CD4-positive, alpha-beta T cell (primary cell): ENCODE data around the gene PPP4R4. TPM values are rescaled to one million over a fixed set of nuclear protein-coding genes. Genes with fewer than 3 reads are reported as not detected.
A peak's percentile ranks its signal among the peaks of the same experiment; 100 is the strongest.

Experiments
- ATAC-seq: fragments of 200-7000 bp; cut with Tn5 transposase; one replicate; pipeline ENCODE4 v1.10.0; 2022; ENCODE audit warnings: mild to moderate bottlenecking; ENCODE audit not compliant: poor library complexity
- CTCF ChIA-PET: fragments of 350-600 bp; sonication (Branson Sonifier 250); formaldehyde crosslinking; loops from one replicate; lab custom pipeline; 2021; ENCODE audit warnings: antibody characterized with exemption, inconsistent platforms; lab: Charles Lee
- POLR2A ChIA-PET: fragments of 350-600 bp; sonication (Branson Sonifier 250); formaldehyde crosslinking; loops from one replicate; lab custom pipeline; 2021; ENCODE audit warnings: antibody characterized with exemption, inconsistent platforms; lab: Charles Lee
- DNase-seq, 14 experiments: peaks; one replicate each; pipeline ENCODE4 v3.0.0-alpha.2; 2013 to 2020; ENCODE audit warnings: mixed read lengths in 2 of 14
- H3K27ac ChIP-seq, 2 donors: one replicate each; pipeline versions ENCODE4 v1.5.1 to v1.7.0; 2013; ENCODE audit warnings: low read length in 2 of 2, low read depth in 1 of 2, mild to moderate bottlenecking in 1 of 2
- H3K27me3 ChIP-seq, 2 experiments: 1 replicate in 1 of 2; 2 replicates in 1 of 2; pipeline versions ENCODE4 v1.6.1 to v1.7.0; 2013; ENCODE audit warnings: low read length in 2 of 2, control low read depth in 1 of 2, mild to moderate bottlenecking in 1 of 2, moderate library complexity in 1 of 2; ENCODE audit not compliant: insufficient read depth in 2 of 2, control insufficient read depth in 1 of 2
- H3K36me3 ChIP-seq: one replicate; pipeline ENCODE4 v1.6.1; 2013; ENCODE audit warnings: low read length, control low read depth; ENCODE audit not compliant: insufficient read depth
- H3K4me1 ChIP-seq: one replicate; pipeline ENCODE4 v1.6.1; 2013; ENCODE audit warnings: low read length, control low read depth; ENCODE audit not compliant: insufficient read depth
- H3K4me3 ChIP-seq: one replicate; pipeline ENCODE4 v1.5.1; 2013; ENCODE audit warnings: mild to moderate bottlenecking, low read length, moderate library complexity
- H3K9me3 ChIP-seq, 2 experiments: 1 replicate in 1 of 2; 2 replicates in 1 of 2; pipeline versions ENCODE4 v1.6.1 to v1.7.0; 2013; ENCODE audit warnings: low read length in 2 of 2, mild to moderate bottlenecking in 2 of 2, control low read depth in 1 of 2, moderate library complexity in 1 of 2; ENCODE audit not compliant: control insufficient read depth in 1 of 2, insufficient read depth in 1 of 2
- H3K27ac Mint-ChIP-seq: one replicate; pipeline ENCODE4 v1.8.0; 2020; ENCODE audit warnings: mixed read lengths
- H3K27me3 Mint-ChIP-seq: one replicate; pipeline ENCODE4 v1.8.0; 2021; ENCODE audit warnings: mixed read lengths
- H3K36me3 Mint-ChIP-seq: one replicate; pipeline ENCODE4 v1.8.0; 2021; ENCODE audit warnings: low read depth, mixed read lengths
- H3K4me1 Mint-ChIP-seq: one replicate; pipeline ENCODE4 v1.8.0; 2021; ENCODE audit warnings: low read depth, mixed read lengths
- H3K4me3 Mint-ChIP-seq: one replicate; pipeline ENCODE4 v1.8.0; 2020; ENCODE audit warnings: mild to moderate bottlenecking, mixed read lengths
- H3K9me3 Mint-ChIP-seq: one replicate; pipeline ENCODE4 v1.8.0; 2020; ENCODE audit warnings: mixed read lengths
- CTCF ChIP-seq: fragments of 200-600 bp; IDR thresholded peaks from one replicate; pipeline ENCODE4 v1.8.0; 2022; ENCODE audit warnings: antibody characterized with exemption, mild to moderate bottlenecking
- intact Hi-C, 2 experiments: fragments of 100-400 bp; cut with DNase I in 1 of 2; cut with micrococcal nuclease in 1 of 2; formaldehyde crosslinking; loops; one replicate each; pipeline versions ENCODE4 v1.15.1 to v1.9.0; 2023 to 2025; cut with DNase I, micrococcal nuclease
- total RNA-seq, 174 experiments: library from RNA in 2 of 174; stranded (reverse) in 2 of 174; gene quantifications; one replicate each; pipeline ENCODE4 v1.2.3 and lab custom pipeline; 2021 to 2026

Gene PPP4R4
- total RNA-seq, 2 experiments from 2014 or later, result 3.5 to 4.3 TPM

- no peaks in the 10 kb centered on the region for H3K36me3 ChIP-seq
- peak; percentile 16 for TF ChIP-seq CTCF
- H3K27ac ChIP-seq, result no peak overlapping the region
- no peak overlapping the region for H3K27ac Mint-ChIP-seq
- H3K36me3 Mint-ChIP-seq, result no peaks in the 10 kb centered on the region
- no peaks in the 10 kb centered on the region for H3K9me3 Mint-ChIP-seq
- H3K4me3 Mint-ChIP-seq, result no peak overlapping the region
- H3K4me1 Mint-ChIP-seq, result peaks cover 18% of the 10 kb centered on the region
- DNase-seq (no peak), ATAC-seq (no peak)
- intact Hi-C loops, result no loop called here
- peaks cover 3% of the 10 kb centered on the region for H3K27me3 Mint-ChIP-seq
- no peaks in the 10 kb centered on the region for H3K9me3 ChIP-seq
- ChIA-PET CTCF (interaction anchor here (1.5 kb wide), 1 partner anchor 37 kb away, joined by 3 read pairs; no protein-coding TSS in a partner anchor), POLR2A (interaction anchor here (0.7 kb wide), 1 partner anchor 289 kb away, joined by 3 read pairs; no protein-coding TSS in a partner anchor)
- H3K4me1 ChIP-seq, result peaks cover 11% of the 10 kb centered on the region
- no peaks in the 10 kb centered on the region for H3K27me3 ChIP-seq
- H3K4me3 ChIP-seq, result no peak overlapping the region
Observed at GRCh38 chr14:94143239-94143638, 30.9 kb upstream of the PPP4R4 start.

- ATAC-seq, result no peak
- no peaks in the 10 kb centered on the region for H3K9me3 Mint-ChIP-seq
- no peak overlapping the region for H3K4me3 Mint-ChIP-seq
- ChIA-PET POLR2A (interaction anchor here (0.7 kb wide), 1 partner anchor 289 kb away, joined by 3 read pairs; no protein-coding TSS in a partner anchor), CTCF (interaction anchor here (1.5 kb wide), 1 partner anchor 36 kb away, joined by 3 read pairs; no protein-coding TSS in a partner anchor)
- H3K4me3 ChIP-seq, result no peak overlapping the region
- intact Hi-C loops, result no loop called here
- H3K4me1 ChIP-seq, result peaks cover 11% of the 10 kb centered on the region
- no peaks in the 10 kb centered on the region for H3K36me3 Mint-ChIP-seq
- no peaks in the 10 kb centered on the region for H3K9me3 ChIP-seq
- no peak for TF ChIP-seq CTCF
- no peak overlapping the region for H3K27ac ChIP-seq
- H3K27me3 ChIP-seq, result no peaks in the 10 kb centered on the region
- peaks cover 3% of the 10 kb centered on the region for H3K27me3 Mint-ChIP-seq
- DNase-seq, result no peak
- H3K27ac Mint-ChIP-seq, result no peak overlapping the region
- H3K4me1 Mint-ChIP-seq, result peaks cover 18% of the 10 kb centered on the region
- no peaks in the 10 kb centered on the region for H3K36me3 ChIP-seq
Observed at GRCh38 chr14:94143711-94144110, 30.4 kb upstream of the PPP4R4 start.

- H3K4me3 Mint-ChIP-seq, result no peak overlapping the region
- Histone ChIP-seq H3K36me3 (no peaks in the 10 kb centered on the region), H3K4me1 (peaks cover 11% of the 10 kb centered on the region), H3K27ac (no peak overlapping the region), H3K27me3 (no peaks in the 10 kb centered on the region), H3K4me3 (no peak overlapping the region), H3K9me3 (no peaks in the 10 kb centered on the region)
- ChIA-PET POLR2A (no interaction called here), CTCF (no interaction called here)
- peaks cover 18% of the 10 kb centered on the region for H3K4me1 Mint-ChIP-seq
- no peak overlapping the region for H3K27ac Mint-ChIP-seq
- H3K9me3 Mint-ChIP-seq, result no peaks in the 10 kb centered on the region
- TF ChIP-seq CTCF, result no peak
- intact Hi-C loops, result no loop called here
- DNase-seq (no peak), ATAC-seq (no peak)
- no peaks in the 10 kb centered on the region for H3K36me3 Mint-ChIP-seq
- H3K27me3 Mint-ChIP-seq, result no peaks in the 10 kb centered on the region
Observed at GRCh38 chr14:94144765-94145164, 29.4 kb upstream of the PPP4R4 start.
